Keratinocyte (primary cell): Measurements from ENCODE around the gene PRKCI.

Source experiments
- CTCF ChIP-seq, 3 experiments: IDR thresholded peaks in 1 of 3; conservative IDR thresholded peaks in 1 of 3; optimal IDR thresholded peaks in 1 of 3; 2 replicates in 2 of 3; 3 replicates in 1 of 3; pipeline versions ENCODE3 to v1.5.1; 2011; ENCODE audit warnings: low read length in 3 of 3, mild to moderate bottlenecking in 3 of 3, moderate library complexity in 2 of 3, control low read depth in 1 of 3, inconsistent platforms in 1 of 3; ENCODE audit not compliant: insufficient read depth in 2 of 3; ENCODE audit errors: extremely low read depth in 1 of 3
- EZH2 ChIP-seq: IDR thresholded peaks from one replicate; pipeline ENCODE4 v1.6.1; 2012; ENCODE audit warnings: inconsistent platforms, mild to moderate bottlenecking, low read length, moderate library complexity

- TF ChIP-seq CTCF (optimal IDR thresholded peaks at IDR 0.05 in 1 of 3, IDR thresholded peaks at IDR 0.05 in 1 of 3, conservative IDR thresholded peaks at IDR 0.05 in 1 of 3; ENCODE audit: extremely low read depth in 1 of 3, insufficient read depth in 2 of 3, low read length in 3 of 3) (no peak), EZH2 (no peak)
Observed at GRCh38 chr3:170353485-170353884, 131.3 kb downstream of the PRKCI start.
